ENCODE results near the gene KRT82.

The KRT82 gene

DNA sequence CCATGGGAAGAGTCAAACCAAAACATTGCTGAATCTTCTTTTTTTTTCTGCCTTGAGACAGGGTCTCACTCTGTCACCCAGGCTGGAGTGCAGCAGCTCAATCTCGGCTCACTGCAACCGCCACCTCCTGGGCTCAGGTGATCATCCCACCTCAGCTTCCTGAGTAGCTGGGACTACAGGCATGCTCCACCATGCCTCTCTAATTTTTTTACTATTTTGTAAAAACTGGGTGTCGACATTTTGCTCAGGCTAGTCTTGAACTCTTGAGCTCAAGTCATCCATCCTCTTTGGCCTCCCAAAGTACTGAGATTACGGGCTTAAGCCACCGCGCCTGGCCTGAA, 29.5 kb upstream of the KRT82 start:
- no peak for DNase-seq (ENCODE audit: low read depth)
- TF ChIP-seq, protein P1, sequence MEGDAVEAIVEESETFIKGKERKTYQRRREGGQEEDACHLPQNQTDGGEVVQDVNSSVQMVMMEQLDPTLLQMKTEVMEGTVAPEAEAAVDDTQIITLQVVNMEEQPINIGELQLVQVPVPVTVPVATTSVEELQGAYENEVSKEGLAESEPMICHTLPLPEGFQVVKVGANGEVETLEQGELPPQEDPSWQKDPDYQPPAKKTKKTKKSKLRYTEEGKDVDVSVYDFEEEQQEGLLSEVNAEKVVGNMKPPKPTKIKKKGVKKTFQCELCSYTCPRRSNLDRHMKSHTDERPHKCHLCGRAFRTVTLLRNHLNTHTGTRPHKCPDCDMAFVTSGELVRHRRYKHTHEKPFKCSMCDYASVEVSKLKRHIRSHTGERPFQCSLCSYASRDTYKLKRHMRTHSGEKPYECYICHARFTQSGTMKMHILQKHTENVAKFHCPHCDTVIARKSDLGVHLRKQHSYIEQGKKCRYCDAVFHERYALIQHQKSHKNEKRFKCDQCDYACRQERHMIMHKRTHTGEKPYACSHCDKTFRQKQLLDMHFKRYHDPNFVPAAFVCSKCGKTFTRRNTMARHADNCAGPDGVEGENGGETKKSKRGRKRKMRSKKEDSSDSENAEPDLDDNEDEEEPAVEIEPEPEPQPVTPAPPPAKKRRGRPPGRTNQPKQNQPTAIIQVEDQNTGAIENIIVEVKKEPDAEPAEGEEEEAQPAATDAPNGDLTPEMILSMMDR (IDR thresholded peaks at IDR 0.05; ENCODE audit: low read depth, low read length, missing control alignments) = no peak

DNA sequence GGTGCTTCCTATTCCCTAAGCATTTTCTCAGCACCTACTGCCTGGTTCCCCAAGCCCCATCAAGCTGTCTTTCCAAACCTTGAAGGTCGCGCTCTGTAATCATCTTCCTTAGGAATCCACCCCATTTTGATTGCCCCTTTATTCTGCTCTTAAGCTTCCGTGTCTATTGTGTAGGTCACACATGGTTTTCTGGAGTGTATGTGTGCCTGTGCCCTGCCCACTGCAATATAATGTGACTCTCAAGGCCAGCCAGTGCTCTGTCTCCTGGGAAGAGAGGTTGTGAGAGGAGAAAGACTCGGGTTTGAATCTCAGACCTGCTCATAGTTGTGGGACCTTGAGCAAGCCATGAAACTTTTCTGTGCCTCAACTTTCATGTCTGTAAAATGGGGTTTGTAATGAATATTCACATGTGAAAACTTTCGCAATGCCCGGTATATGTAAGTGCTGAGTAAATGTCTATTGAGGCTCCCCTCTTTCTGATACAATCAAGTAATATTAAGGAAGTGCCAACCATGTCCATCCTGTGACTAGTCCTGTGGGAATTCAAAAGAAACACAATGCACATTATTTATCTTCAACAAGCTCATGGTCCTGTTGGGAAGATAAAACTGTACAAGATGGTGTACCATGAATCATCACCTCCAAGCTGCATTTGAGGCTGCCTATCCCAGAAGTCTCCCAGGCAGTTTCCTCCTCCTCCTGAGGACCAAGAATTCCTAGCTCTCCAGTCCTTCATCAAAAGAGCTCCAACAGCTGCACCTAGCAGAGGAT, 28.8 kb upstream of the KRT82 start:
- no peak overlapping the region for H3K4me3 ChIP-seq (ENCODE audit: low read depth, low read length)
- DNase-seq (ENCODE audit: low read depth) = no peak
- TF ChIP-seq, protein P1 (IDR thresholded peaks at IDR 0.05; ENCODE audit: low read depth, low read length, missing control alignments) = no peak

More for the DNA sequence above, 29.5 kb upstream of the KRT82 start:
- H3K4me3 ChIP-seq (ENCODE audit: low read depth, low read length) = no peak overlapping the region

DNA sequence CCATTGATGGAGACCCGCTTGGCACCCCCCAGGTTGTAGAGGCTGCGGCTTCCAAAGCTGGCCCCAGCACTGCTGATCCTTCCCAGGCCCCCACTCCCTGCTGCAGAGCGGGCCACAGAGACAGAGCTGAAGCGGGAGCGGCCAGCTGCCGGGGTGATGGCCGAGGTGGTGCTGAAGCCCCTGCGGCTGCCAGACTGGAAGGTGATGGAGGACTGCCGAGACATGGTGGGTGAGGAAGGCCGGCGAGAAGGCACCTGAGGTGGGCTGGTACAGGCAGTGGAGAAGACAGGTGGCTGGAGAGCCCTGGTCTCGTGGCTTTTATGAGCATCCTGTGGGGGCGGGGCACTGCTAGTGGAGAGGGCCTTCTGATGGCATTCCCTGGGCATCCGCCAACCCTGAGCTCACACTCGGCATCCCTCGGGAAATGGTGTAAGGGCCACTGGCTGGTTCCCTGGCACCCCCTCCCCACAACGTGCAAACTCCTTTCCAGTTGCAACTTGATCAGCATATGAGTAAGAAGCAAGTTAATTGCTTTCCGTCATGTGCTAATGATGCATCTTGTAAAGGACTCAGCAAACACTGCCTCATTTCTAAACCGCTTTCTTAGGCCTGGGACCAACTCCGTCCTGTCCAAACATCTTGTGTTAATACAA, 28.1 kb upstream of the KRT82 start, which contains the start of gene KRT75:
Gene KRT75, minus strand, starts transcription at position 291 of the 653 bp plus-strand sequence. Its CDS starts 67 bp downstream, at position 224.
- no peak for DNase-seq (ENCODE audit: low read depth)
- H3K4me3 ChIP-seq (ENCODE audit: low read depth, low read length) = no peak within 1 kb of the TSS
- TF ChIP-seq, protein P1 (IDR thresholded peaks at IDR 0.05; ENCODE audit: low read depth, low read length, missing control alignments) = no peak

DNA sequence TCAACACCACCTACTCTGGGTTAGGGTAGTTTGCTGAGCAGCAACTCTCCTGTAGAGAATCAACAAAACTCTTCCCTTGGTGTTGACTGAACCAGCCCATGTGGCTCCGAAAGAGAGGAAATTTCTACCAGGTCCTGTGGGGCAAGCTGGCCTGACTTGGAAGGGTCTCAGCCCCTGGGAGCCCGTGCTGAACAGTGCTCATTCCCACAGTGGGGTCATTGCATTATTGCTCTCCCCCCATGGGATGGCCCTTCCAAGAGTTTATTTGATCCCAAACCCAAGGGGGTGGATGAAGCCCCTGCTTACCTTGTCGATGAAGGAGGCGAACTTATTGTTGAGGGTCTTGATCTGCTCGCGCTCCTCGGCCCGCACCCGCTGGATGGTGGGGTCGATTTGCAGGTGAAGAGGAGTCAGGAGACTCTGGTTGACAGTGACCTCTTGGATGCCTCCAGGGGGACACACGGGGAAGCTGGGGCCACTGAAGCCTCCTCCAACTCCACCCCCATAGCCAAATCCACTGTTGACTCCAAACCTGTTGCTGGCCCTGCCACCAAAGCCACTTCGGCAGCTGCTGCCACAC, 27.5 kb upstream of the KRT82 start:
- TF ChIP-seq, protein P1 (IDR thresholded peaks at IDR 0.05; ENCODE audit: low read depth, low read length, missing control alignments) = no peak
- no peak for DNase-seq (ENCODE audit: low read depth)
- H3K4me3 ChIP-seq (ENCODE audit: low read depth, low read length) = no peak overlapping the region

DNA sequence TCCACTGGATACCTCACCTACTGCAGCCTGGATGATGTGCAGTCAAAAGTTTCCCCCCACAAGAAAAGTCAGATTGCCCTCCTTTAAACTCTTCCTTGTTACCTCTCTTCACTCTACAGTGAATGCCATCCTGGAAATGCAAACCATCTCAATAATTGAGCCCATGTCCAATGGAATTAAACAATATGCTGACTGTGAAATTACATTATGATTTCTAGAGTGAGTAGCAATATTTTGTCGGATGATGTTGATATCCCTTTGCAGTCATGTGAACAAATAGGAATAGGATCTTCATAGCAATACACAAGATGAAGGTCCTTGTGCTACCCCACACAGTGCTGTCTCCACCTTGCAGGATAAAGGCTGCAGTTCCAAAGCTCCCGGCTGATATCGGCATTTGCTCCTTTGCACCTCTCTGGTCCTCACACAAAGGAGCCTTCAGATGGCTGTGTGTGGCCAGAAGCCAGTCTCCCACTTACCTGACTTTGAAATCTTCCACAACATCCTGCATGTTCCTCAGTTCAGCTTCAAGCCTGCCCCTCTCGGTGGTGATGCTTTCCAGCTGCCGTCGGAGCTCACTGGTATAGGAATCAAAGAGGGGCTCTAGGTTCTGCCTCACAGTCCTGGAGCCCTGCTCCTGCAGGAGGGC, 26.5 kb upstream of the KRT82 start:
- no peak for DNase-seq (ENCODE audit: low read depth)
- TF ChIP-seq, protein P1 (IDR thresholded peaks at IDR 0.05; ENCODE audit: low read depth, low read length, missing control alignments) = no peak
- no peak overlapping the region for H3K4me3 ChIP-seq (ENCODE audit: low read depth, low read length)

DNA sequence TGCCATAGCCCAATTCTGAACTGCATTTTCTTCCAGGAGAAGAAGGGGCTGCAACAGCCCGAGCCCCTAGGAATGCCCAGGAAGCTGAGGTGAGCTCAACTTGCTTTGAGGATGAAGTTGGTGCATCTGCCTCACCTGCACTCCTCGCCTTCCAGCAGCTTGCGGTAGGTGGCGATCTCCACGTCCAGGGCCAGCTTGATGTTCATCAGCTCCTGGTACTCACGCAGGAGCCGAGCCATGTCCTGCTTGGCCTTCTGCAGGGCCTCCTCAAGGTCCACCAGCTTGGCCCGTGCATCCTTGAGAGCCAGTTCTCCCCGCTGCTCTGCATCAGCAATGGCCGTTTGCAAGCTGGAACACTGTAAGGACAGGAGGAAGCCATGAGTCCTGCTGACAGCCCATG, 22.0 kb upstream of the KRT82 start:
- DNase-seq (ENCODE audit: low read depth) = no peak
- TF ChIP-seq, protein P1 (IDR thresholded peaks at IDR 0.05; ENCODE audit: low read depth, low read length, missing control alignments) = no peak
- H3K4me3 ChIP-seq (ENCODE audit: low read depth, low read length) = no peak overlapping the region

Data from GM12864 (cell line).